Breast epithelium (tissue), 4 donors: Measurements from ENCODE around the gene PRELID1. TPM values are rescaled to one million over a fixed set of nuclear protein-coding genes. Genes with fewer than 3 reads are reported as not detected.
A peak's percentile ranks its signal among the peaks of the same experiment; 100 is the strongest.

Experiments
- DNase-seq, 2 donors: peaks; one replicate each; pipeline ENCODE4 v3.0.0-alpha.2; 2019; ENCODE audit warnings: low spot score in 2 of 2
- H3K27ac ChIP-seq, 2 donors: fragments of 200-600 bp; sonication (generic) in 1 of 2; one replicate each; pipeline ENCODE4 v1.5.1; 2016 to 2019; ENCODE audit warnings: mild to moderate bottlenecking in 1 of 2
- H3K27me3 ChIP-seq, 2 donors: fragments of 200-600 bp; sonication (generic) in 1 of 2; one replicate each; pipeline versions ENCODE4 v1.5.1 to v1.6.0; 2017 to 2019; ENCODE audit warnings: control low read depth in 1 of 2, mild to moderate bottlenecking in 1 of 2
- H3K36me3 ChIP-seq: fragments of 200-600 bp; one replicate; pipeline ENCODE4 v1.5.1; 2019
- H3K4me1 ChIP-seq, 2 donors: fragments of 200-600 bp; sonication (generic); one replicate each; pipeline ENCODE4 v1.5.1; 2016 to 2019; ENCODE audit warnings: control low read depth in 1 of 2
- H3K4me3 ChIP-seq, 3 donors: fragments of 200-600 bp; sonication (generic); 1 replicate in 2 of 3; 2 replicates in 1 of 3; pipeline ENCODE4 v1.5.1; 2016 to 2019; ENCODE audit warnings: mild to moderate bottlenecking in 3 of 3, moderate library complexity in 2 of 3
- H3K9me3 ChIP-seq, 2 donors: fragments of 200-600 bp; sonication (generic) in 1 of 2; one replicate each; pipeline ENCODE4 v1.5.1; 2016 to 2019; ENCODE audit warnings: control low read depth in 1 of 2
- POLR2A ChIP-seq: fragments of 450-650 bp; IDR thresholded peaks from one replicate; pipeline ENCODE4 v1.6.1; 2016; ENCODE audit warnings: antibody characterized with exemption, mild to moderate bottlenecking, moderate library complexity
- POLR2AphosphoS5 ChIP-seq, 3 donors: sonication (generic); formaldehyde crosslinking; IDR thresholded peaks; one replicate each; pipeline ENCODE4 v1.6.1; 2017; ENCODE audit warnings: antibody characterized with exemption in 3 of 3
- intact Hi-C: fragments of 100-400 bp; cut with DNase I; formaldehyde crosslinking; loops from one replicate; pipeline ENCODE4 v1.15.1; 2023; ENCODE audit warnings: low total_unique reads
- total RNA-seq, 3 donors: library from RNA; depleted of rRNA; stranded (reverse); fragments of >200 nt; gene quantifications; one replicate each; pipeline ENCODE4 v1.1.0, GENCODE V29; 2016
- TF ChIP-seq, protein P1 (sequence below), 3 donors: fragments of 450-650 bp; IDR thresholded peaks; one replicate each; pipeline ENCODE4 v1.5.1; 2016 to 2017; ENCODE audit warnings: antibody characterized with exemption in 3 of 3, mild to moderate bottlenecking in 3 of 3, moderate library complexity in 3 of 3

Gene PRELID1
- total RNA-seq, 3 donors from 2014 or later: 61.0 to 97.0 (median 68.8) TPM

- peak in 1 of 2 donors; percentile 51 for DNase-seq
- Histone ChIP-seq H3K9me3 (no peaks in the 10 kb centered on the region), H3K36me3 (no peaks in the 10 kb centered on the region), H3K27ac (peak overlapping the region; percentile 46 to 81), H3K4me3 (no peak overlapping the region), H3K4me1 (peaks cover 16 to 28% of the 10 kb centered on the region in 2 donors), H3K27me3 (no peaks in the 10 kb centered on the region)
- intact Hi-C loops: no loop called here
- peak in 1 of 3 donors; percentile 30 for TF ChIP-seq POLR2AphosphoS5 (IDR thresholded peaks at IDR 0.05)
- TF ChIP-seq POLR2A: no peak
Observed at GRCh38 chr5:177306674-177307543, 3.3 kb downstream of the PRELID1 start.

- Histone ChIP-seq H3K4me1 (peaks cover 10 to 24% of the 10 kb centered on the region in 2 donors), H3K36me3 (no peaks in the 10 kb centered on the region), H3K27ac (peak overlapping the region; percentile 46 to 81), H3K4me3 (peak overlapping the region in 1 of 3 donors; percentile 3), H3K27me3 (no peaks in the 10 kb centered on the region), H3K9me3 (no peaks in the 10 kb centered on the region)
- no peak for DNase-seq
- intact Hi-C loops: no loop called here
- TF ChIP-seq POLR2A (no peak), POLR2AphosphoS5 (IDR thresholded peaks at IDR 0.05) (no peak)
- TF ChIP-seq, protein P1, sequence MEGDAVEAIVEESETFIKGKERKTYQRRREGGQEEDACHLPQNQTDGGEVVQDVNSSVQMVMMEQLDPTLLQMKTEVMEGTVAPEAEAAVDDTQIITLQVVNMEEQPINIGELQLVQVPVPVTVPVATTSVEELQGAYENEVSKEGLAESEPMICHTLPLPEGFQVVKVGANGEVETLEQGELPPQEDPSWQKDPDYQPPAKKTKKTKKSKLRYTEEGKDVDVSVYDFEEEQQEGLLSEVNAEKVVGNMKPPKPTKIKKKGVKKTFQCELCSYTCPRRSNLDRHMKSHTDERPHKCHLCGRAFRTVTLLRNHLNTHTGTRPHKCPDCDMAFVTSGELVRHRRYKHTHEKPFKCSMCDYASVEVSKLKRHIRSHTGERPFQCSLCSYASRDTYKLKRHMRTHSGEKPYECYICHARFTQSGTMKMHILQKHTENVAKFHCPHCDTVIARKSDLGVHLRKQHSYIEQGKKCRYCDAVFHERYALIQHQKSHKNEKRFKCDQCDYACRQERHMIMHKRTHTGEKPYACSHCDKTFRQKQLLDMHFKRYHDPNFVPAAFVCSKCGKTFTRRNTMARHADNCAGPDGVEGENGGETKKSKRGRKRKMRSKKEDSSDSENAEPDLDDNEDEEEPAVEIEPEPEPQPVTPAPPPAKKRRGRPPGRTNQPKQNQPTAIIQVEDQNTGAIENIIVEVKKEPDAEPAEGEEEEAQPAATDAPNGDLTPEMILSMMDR (IDR thresholded peaks at IDR 0.05): no peak
Observed at GRCh38 chr5:177307544-177308363, 4.2 kb downstream of the PRELID1 start.

DNA sequence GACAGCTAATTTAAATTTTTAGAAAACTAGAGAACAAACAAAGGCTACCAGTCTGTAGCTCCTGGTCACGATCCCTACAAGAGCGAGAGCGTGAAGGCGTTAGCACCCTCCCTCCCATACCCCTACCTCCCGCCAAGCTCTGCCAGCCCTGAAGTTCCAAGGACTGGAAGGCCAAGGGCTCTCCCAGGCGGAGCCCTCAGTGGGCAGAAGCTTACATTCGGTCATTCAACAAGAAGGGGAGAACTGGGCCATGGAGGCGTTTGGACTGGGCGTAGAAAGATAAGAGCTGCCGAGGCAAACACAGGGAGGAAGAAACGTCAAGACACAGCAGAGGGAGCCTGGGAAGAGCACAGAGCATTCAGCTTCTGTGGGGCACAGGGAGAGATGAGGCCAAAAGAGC is 5.1 kb downstream of the PRELID1 start:
- Histone ChIP-seq H3K27ac (no peak overlapping the region), H3K27me3 (no peaks in the 10 kb centered on the region), H3K9me3 (no peaks in the 10 kb centered on the region), H3K4me3 (no peak overlapping the region), H3K4me1 (peaks cover 10 to 24% of the 10 kb centered on the region in 2 donors), H3K36me3 (no peaks in the 10 kb centered on the region)
- no peak for DNase-seq
- TF ChIP-seq, protein P1 (IDR thresholded peaks at IDR 0.05): no peak
- TF ChIP-seq POLR2AphosphoS5 (IDR thresholded peaks at IDR 0.05) (no peak), POLR2A (no peak)
- intact Hi-C loops: no loop called here

DNA sequence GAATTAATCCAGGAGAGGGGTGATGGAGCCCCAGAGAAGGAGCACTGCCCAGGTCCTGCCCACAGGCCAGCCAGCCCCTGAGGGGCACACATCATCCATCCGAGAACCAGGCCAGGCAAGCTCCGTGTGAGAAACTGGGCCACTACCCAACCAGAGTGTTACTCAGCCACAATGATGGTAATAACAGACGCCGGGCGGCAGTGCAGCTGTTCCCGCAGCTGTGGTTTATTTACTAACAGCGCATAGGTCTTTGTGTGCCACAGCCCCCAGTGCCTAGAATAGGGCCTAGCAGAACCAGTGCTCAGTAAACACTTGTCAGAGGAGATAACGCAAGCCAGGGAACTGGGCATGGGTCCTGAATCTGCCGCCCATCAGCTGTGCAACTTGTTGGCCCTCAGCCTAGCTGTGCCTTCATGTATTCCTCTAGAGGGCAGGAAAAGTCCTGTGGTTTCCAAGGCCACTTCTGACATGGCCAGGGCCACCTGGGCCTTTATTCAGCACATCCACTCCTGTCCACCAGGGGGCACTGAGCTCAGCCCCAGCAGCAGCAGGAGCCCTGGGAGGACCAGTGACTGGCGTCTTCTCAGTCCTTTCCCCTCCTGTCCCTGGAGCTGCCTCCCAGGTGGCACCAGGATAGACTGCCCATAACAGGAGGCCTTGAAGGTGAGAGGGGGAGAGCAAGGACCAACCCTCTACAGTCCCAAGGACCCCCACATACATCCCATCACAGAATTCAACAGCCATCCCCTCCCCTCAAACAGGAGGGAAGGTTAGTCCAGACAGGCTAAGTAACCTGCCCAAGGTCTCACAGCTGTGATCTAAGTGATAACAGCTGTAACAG is 6.0 kb downstream of the PRELID1 start:
- Histone ChIP-seq H3K9me3 (no peaks in the 10 kb centered on the region), H3K4me3 (no peak overlapping the region), H3K4me1 (peaks cover 10 to 21% of the 10 kb centered on the region in 2 donors), H3K36me3 (no peaks in the 10 kb centered on the region), H3K27me3 (no peaks in the 10 kb centered on the region), H3K27ac (no peak overlapping the region)
- peak in 1 of 2 donors; percentile 63 for DNase-seq
- TF ChIP-seq POLR2AphosphoS5 (IDR thresholded peaks at IDR 0.05): no peak
- TF ChIP-seq, protein P1 (IDR thresholded peaks at IDR 0.05): peak; percentile 47 to 66 (median 50)
- intact Hi-C loops: loop anchor here (10.0 kb wide), 1 partner anchor 55 kb away; no protein-coding TSS in a partner anchor

- Histone ChIP-seq H3K4me1 (peaks cover 10 to 13% of the 10 kb centered on the region in 2 donors), H3K4me3 (no peak overlapping the region), H3K27ac (no peak overlapping the region), H3K9me3 (no peaks in the 10 kb centered on the region), H3K27me3 (no peaks in the 10 kb centered on the region), H3K36me3 (no peaks in the 10 kb centered on the region)
- DNase-seq: peak in 1 of 2 donors; percentile 48
- TF ChIP-seq POLR2AphosphoS5 (IDR thresholded peaks at IDR 0.05) (no peak), POLR2A (no peak)
- intact Hi-C loops: loop anchor here (10.0 kb wide), 1 partner anchor 54 kb away; no protein-coding TSS in a partner anchor
Observed at GRCh38 chr5:177310332-177310731, 6.7 kb downstream of the PRELID1 start.
